ENCODE results near the gene RALB.

RALB gene

DNA sequence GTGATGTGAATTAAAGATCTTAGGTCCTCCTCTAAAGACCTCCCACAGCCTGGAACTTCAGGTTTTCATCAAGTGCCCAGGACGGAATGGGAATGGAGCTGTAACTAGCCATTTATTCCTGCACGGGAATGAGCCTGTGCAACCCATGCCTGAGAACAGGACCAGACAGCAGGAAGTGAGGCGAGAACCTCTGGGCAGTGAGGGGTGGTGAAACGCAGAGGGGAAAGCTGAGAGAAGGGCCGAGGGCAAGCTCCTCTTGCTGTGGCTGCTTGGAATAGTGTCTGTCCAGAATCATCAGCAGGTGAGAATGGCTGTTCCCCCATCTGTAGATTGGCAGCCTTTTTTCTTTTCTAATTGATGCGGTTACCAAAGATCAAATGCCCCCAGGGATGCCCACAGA lies 4.8 kb upstream of the RALB start:
- Histone ChIP-seq H3K9me3 (ENCODE audit: control insufficient read depth, insufficient read depth, low read depth, low read length) (no peaks in the 10 kb centered on the region), H3K27ac (ENCODE audit: extremely low read depth, low read depth, low read length) (no peak overlapping the region), H3K36me3 (ENCODE audit: control insufficient read depth in 2 of 2, insufficient read depth in 1 of 2, low read length in 2 of 2) (no peaks in the 10 kb centered on the region), H3K4me1 (ENCODE audit: control insufficient read depth, insufficient read depth, low read length) (peaks cover 13% of the 10 kb centered on the region), H3K4me3 (ENCODE audit: low read depth, low read length) (no peak overlapping the region)
- ChIA-PET CTCF (interaction anchor here (0.6 to 1.5 kb wide), 5 partner anchors 42 to 828 kb away, joined by 3 to 5 read pairs (median 3); no protein-coding TSS in a partner anchor), POLR2A (interaction anchor here (1.2 kb wide), 1 partner anchor 25 kb away, joined by 5 read pairs; the partner anchor contains the start of gene TMEM185B)
- TF ChIP-seq ZNF701 (tag by site-specific recombination; IDR thresholded peaks at IDR 0.05), result no peak
- no peak for TF ChIP-seq ZNF37A (tag by site-specific recombination; IDR thresholded peaks at IDR 0.05)
- no peak for TF ChIP-seq TCF7L2 (IDR thresholded peaks at IDR 0.05; ENCODE audit: borderline replicate concordance, low read depth, low read length)
- no peak for TF ChIP-seq HIC1 (tag by site-specific recombination; IDR thresholded peaks at IDR 0.05)
- TF ChIP-seq, protein P1, sequence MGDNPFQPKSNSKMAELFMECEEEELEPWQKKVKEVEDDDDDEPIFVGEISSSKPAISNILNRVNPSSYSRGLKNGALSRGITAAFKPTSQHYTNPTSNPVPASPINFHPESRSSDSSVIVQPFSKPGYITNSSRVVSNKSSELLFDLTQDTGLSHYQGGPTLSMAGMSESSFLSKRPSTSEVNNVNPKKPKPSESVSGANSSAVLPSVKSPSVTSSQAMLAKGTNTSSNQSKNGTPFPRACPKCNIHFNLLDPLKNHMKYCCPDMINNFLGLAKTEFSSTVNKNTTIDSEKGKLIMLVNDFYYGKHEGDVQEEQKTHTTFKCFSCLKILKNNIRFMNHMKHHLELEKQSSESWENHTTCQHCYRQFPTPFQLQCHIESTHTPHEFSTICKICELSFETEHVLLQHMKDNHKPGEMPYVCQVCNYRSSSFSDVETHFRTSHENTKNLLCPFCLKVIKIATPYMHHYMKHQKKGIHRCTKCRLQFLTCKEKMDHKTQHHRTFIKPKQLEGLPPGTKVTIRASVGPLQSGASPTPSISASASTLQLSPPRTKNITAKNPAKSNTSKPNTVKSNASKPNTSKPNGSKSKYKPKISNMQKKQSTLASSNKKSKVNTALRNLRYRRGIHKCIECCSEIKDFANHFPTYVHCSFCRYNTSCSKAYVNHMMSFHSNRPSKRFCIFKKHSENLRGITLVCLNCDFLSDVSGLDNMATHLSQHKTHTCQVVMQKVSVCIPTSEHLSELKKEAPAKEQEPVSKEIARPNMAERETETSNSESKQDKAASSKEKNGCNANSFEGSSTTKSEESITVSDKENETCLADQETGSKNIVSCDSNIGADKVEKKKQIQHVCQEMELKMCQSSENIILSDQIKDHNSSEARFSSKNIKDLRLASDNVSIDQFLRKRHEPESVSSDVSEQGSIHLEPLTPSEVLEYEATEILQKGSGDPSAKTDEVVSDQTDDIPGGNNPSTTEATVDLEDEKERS (tag by site-specific recombination; IDR thresholded peaks at IDR 0.05), result no peak
- no peak for TF ChIP-seq ZNF169 (tag by site-specific recombination; IDR thresholded peaks at IDR 0.05)
- no peak for TF ChIP-seq ZNF155 (tag by site-specific recombination; IDR thresholded peaks at IDR 0.05)

DNA sequence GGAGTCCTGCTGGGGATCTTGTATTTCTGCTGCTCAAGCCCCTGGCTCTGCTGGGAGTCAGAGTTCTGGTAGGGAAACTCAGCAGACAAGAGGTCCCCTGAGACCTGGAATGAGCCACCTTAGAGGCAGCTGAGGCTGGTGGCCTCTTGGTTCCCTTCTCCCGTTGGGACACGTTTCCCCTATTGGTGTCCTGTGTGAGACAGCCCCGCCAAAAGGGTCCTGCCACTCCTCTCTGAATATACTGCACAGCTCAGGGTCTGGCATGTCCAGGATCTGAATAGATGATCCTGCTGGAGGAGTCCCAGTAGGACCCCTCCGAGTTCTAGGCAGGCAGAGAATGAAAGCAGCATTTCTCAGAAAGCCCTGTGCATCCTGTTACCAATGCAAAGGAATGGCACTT lies 2.0 kb upstream of the RALB start:
- peak; percentile 19; the same call in 1 of the 2 replicates for TF ChIP-seq ZIC2 (tag by site-specific recombination; IDR thresholded peaks at IDR 0.05)
- TF ChIP-seq TCF7L2 (IDR thresholded peaks at IDR 0.05; ENCODE audit: borderline replicate concordance, low read depth, low read length), result no peak

DNA sequence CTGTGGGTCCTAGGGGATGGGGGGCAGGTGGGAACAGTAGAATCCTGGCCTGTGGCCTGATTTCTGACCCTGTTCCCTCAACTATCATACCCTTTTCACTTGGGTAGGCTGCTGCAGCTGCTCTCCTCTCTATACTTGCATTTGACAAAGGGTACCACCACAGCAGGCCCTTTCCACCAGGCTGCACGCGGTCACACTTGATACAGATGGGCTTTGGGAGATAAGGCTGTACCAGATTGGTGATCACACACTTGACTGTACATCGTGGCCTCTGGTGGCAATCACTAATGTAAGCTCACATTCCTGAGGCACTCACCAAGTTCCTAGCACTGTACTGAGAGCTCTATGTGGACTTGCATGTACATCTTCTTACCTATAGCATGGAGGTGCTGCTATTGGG lies 1.6 kb upstream of the RALB start:
- ChIA-PET CTCF (interaction anchor here (0.6 to 3.7 kb wide), 2 partner anchors 32 to 62 kb away, joined by 3 to 13 read pairs; no protein-coding TSS in a partner anchor), POLR2A (interaction anchor here (1.1 kb wide), 1 partner anchor 28 kb away, joined by 3 read pairs; the partner anchor contains the start of gene TMEM185B)
- TF ChIP-seq ZNF610 (tag by site-specific recombination; IDR thresholded peaks at IDR 0.05; ENCODE audit: borderline replicate concordance), result no peak
- Histone ChIP-seq H3K4me1 (ENCODE audit: control insufficient read depth, insufficient read depth, low read length) (peaks cover 3% of the 10 kb centered on the region; the same call in 1 of the 2 replicates), H3K4me3 (ENCODE audit: low read depth, low read length) (no peak overlapping the region), H3K36me3 (ENCODE audit: control insufficient read depth in 2 of 2, insufficient read depth in 1 of 2, low read length in 2 of 2) (no peaks in the 10 kb centered on the region), H3K9me3 (ENCODE audit: control insufficient read depth, insufficient read depth, low read depth, low read length) (no peaks in the 10 kb centered on the region), H3K27ac (ENCODE audit: extremely low read depth, low read depth, low read length) (no peak overlapping the region)

More for the DNA sequence above, 2.0 kb upstream of the RALB start:
- POLR2A ChIA-PET, result interaction anchor here (1.1 kb wide), 1 partner anchor 27 kb away, joined by 3 read pairs; the partner anchor contains the start of gene TMEM185B
- H3K27ac ChIP-seq (ENCODE audit: extremely low read depth, low read depth, low read length), result no peak overlapping the region
- H3K36me3 ChIP-seq (ENCODE audit: control insufficient read depth in 2 of 2, insufficient read depth in 1 of 2, low read length in 2 of 2), result no peaks in the 10 kb centered on the region
- CTCF ChIA-PET, result interaction anchor here (0.6 to 3.7 kb wide), 3 partner anchors 33 to 425 kb away, joined by 3 to 13 read pairs (median 4); no protein-coding TSS in a partner anchor
- H3K9me3 ChIP-seq (ENCODE audit: control insufficient read depth, insufficient read depth, low read depth, low read length), result no peaks in the 10 kb centered on the region
- H3K4me3 ChIP-seq (ENCODE audit: low read depth, low read length), result no peak overlapping the region
- peaks cover 7% of the 10 kb centered on the region for H3K4me1 ChIP-seq (ENCODE audit: control insufficient read depth, insufficient read depth, low read length)

DNA sequence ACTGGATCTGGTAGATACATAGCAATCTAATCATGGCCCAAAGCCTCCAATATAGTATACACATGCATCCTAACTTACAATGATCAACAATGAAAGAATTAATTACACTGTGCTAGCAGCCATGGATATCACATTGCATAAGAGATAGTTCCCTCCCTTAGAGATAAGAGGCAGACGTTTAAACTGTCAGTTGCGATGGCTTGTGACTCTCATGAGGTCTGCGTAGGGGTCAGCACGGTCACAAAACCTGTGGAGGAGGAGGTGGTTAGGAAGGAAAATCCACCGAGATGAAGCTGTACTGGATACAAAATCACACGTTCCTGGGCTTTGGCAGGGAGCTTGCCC lies 800 bp upstream of the RALB start:
- peak overlapping the region; percentile 63 for H3K4me3 ChIP-seq (ENCODE audit: low read depth, low read length)
- no peaks in the 10 kb centered on the region for H3K9me3 ChIP-seq (ENCODE audit: control insufficient read depth, insufficient read depth, low read depth, low read length)
- CTCF ChIA-PET, result interaction anchor here (0.6 to 3.7 kb wide), 3 partner anchors 12 to 62 kb away, joined by 3 to 13 read pairs (median 4); no protein-coding TSS in a partner anchor
- no peaks in the 10 kb centered on the region for H3K4me1 ChIP-seq (ENCODE audit: control insufficient read depth, insufficient read depth, low read length)
- 0 out of 2 replicates have a peak, but pooled peaks have one; percentile 49 for TF ChIP-seq ZBTB20 (tag by site-specific recombination; IDR thresholded peaks at IDR 0.05)
- TF ChIP-seq ATF2 (tag by site-specific recombination; IDR thresholded peaks at IDR 0.05; ENCODE audit: low read depth), result no peak
- no peak overlapping the region for H3K27ac ChIP-seq (ENCODE audit: extremely low read depth, low read depth, low read length)
- POLR2A ChIA-PET, result interaction anchor here (0.9 to 1.9 kb wide), 9 partner anchors 13 to 492 kb away, joined by 3 to 14 read pairs (median 4); partner anchors contain the start of genes PTPN4 and TMEM185B
- no peaks in the 10 kb centered on the region for H3K36me3 ChIP-seq (ENCODE audit: control insufficient read depth in 2 of 2, insufficient read depth in 1 of 2, low read length in 2 of 2)

Measured in HEK293 (cell line).